Endometrial microvascular endothelial cells (primary cell): ENCODE data around the gene NUTM2F. TPM values are rescaled to one million over a fixed set of nuclear protein-coding genes. Genes with fewer than 3 reads are reported as not detected.
"Not testable (repeated sequence)": the region's sequence is repeated elsewhere in the genome, so short reads cannot be mapped to it uniquely, and the experiment has no call there.

ENCODE experiments used
- in situ Hi-C: cut with HindIII; loops from 2 replicates; pipeline ENCODE4 v1.10.0; 2017; ENCODE audit warnings: low sequenced_read_pairs, low pct_unique_long_range_greater_than_20kb; ENCODE audit errors: inconsistent ontology term
- total RNA-seq: library from RNA; depleted of rRNA; stranded (reverse); fragments of >200 nt; gene quantifications from one replicate; pipeline ENCODE4 v1.2.3, GENCODE V29; 2015; ENCODE audit errors: inconsistent ontology term

Gene NUTM2F
- total RNA-seq, 1 donor from 2014 or later, result not detected

GRCh38 chr9:94317949-94318657 is 10.3 kb downstream of the NUTM2F start:
- in situ Hi-C loops, result not testable (repeated sequence)

DNA sequence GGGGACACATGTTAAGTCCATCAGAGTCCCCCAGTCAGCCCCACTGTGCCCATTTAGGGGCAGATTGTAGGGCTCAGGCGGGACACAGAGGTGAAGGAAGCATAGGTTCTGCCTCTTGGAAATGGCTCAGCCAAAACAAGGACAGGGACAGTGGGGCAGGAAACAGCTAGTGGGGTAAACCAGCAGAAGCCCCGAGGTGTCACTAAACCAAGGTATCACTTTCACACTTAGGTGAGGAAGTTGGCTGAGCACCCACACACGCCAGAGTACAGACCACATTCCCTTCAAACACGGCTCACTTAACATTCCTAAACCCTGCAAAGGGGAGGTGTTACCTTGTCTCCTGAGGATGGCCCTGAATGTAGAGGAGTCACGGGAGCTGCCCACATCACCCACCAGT is 12.2 kb downstream of the NUTM2F start:
- in situ Hi-C loops, result not testable (repeated sequence)

DNA sequence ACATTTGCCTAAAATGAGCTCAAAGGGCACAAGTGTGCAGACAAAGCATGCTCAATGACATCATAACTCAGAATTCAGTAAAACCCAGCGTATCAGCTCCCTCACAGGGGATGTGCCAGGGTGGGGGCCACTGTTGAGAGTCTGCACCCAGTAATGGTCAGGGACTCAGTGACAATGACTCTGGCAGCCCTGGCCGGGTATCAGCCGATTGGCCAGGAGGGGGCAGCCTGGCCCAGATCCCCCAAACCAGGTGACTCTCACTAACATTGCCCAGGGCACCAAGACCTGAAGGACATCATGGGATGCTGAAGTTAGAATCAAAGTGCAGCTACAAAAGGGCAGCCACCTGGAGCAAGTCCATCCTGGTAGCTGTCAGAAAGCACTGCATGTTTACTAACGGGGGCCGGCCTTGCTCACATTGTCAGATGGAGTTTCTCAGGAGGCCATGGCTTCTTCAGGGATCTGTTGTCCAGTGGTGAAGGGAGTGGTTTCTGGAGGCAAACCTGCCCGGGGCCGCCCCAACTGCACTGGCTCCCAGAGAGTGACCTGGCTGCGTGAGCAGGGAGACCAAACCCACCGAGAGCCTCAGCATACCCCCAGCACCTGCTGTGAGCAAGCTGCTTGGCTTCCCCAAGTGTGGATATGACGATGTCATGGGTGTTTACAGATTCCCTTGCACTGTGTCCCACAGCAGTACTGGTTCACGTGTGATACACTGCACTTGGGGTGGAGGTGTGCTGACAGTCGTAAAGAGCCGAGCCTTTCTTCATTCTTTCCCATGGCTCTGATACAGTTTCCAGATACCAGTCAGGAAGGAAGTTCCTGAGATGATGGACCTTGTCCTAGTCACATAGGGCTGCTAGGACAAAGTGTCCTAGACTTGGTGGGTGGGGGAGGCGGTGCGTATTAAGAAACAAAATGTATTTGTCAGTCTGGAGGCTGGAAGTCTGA is 13.1 kb downstream of the NUTM2F start:
- in situ Hi-C loops, result not testable (repeated sequence)

DNA sequence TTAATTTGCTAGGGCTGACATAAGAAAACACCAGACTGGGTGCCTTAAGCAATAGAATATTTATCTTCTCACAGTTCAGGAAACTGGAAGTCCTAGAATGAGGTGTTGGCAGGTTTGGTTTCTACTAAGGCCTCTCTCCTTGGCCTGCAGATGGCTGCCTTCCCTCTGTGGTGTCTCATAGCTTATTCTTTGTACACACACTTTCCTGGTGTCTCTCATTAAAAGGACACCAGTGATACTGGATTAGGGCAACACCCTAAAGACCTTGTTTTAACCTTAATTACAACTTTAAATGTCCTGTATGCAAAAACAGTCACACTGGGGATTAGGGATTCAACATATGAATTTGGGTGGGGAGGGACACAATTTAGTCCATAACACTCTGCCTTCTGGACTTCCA is 25.1 kb downstream of the NUTM2F start:
- in situ Hi-C loops, result no loop called here

GRCh38 chr9:94302426-94302825 is 26.0 kb downstream of the NUTM2F start:
- in situ Hi-C loops, result no loop called here

DNA sequence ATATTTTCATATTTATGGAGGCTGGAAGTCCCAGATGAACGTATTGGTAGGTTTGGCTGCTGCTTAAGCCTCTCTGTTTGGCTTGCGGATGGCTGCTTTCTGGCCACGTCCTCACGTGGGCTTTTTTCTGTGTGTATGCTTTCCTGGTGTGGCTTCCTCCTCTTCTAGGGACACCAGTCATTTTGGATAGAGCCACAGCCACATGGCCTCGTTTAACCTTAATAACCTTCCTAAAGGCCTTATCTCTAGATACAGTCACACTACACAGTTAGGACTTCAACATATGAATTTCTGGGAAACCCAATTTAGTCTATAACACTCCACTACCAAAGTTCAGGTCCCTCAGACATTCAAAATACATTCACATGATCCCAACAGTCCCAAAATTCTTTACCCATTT is 26.9 kb downstream of the NUTM2F start:
- in situ Hi-C loops, result no loop called here

DNA sequence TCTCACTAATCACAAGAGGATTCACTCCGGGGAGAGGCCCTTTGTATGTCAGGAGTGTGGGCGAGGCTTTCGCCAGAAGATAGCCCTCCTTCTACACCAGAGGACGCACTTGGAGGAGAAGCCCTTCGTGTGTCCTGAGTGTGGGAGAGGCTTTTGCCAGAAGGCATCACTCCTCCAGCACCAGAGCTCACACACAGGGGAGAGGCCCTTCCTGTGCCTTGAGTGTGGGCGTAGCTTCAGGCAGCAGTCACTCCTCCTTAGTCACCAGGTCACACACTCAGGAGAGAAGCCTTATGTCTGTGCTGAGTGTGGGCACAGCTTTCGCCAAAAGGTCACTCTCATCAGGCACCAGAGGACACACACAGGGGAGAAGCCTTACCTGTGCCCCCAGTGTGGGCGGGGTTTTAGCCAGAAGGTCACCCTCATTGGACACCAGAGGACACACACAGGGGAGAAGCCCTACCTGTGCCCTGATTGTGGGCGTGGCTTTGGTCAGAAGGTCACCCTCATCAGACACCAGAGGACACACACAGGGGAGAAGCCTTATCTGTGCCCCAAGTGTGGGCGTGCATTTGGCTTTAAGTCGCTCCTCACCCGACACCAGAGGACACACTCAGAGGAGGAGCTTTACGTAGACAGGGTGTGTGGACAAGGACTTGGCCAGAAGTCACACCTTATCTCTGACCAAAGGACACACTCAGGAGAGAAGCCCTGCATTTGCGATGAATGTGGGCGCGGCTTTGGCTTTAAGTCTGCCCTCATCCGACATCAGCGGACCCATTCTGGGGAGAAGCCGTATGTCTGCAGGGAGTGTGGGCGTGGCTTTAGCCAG is 27.8 kb downstream of the NUTM2F start:
- in situ Hi-C loops, result no loop called here

DNA sequence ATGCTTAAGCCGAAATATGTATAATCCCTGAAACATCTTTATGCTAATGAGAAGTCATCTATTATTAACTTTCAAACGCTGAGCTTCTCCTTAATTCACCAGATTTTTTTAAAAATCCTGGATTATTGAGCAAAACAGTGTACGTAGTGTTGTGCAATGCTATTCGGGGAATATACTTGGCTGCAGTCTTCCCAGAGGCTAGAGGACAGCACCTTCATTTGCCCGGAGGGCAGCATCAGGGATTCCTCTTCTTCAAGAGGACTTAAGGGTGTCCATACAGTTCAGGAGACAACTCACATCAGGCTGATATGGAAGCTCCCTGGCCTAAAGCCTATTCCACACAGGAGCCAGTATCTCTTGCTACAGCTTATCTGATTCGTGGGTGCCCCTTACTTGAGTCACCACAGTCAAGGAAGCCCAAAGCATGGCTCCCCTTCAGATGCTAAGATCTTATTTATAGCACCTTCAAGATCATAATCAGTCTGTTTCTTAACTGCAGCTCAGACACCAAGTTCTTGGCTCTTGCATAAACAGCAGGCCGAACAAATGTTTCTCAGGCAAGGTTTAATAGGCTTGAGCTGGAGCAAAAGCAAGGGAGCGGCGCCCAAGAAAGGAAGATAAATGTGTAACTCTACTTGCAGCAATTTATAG is 29.4 kb downstream of the NUTM2F start:
- in situ Hi-C loops, result no loop called here

DNA sequence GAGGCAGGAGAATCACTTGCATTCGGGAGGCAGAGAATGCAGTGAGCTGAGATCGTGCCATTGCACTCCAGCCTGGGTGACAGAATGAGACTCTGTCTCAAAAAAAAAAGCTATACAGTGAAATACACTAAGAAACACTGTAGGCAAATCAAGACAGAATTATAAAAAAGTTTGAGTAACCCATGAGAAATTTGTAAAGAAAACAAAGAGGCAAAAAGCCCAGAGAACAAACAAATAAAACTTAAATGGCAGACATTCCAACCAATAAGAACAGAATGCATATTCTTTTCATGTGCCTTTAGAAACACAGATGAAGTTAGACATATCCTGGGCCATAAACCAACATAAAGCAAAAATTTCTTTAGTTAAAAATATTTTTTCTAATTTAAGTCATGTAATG is 38.8 kb downstream of the NUTM2F start:
- in situ Hi-C loops, result no loop called here

GRCh38 chr9:94287877-94288513 is 40.4 kb downstream of the NUTM2F start:
- in situ Hi-C loops, result no loop called here

DNA sequence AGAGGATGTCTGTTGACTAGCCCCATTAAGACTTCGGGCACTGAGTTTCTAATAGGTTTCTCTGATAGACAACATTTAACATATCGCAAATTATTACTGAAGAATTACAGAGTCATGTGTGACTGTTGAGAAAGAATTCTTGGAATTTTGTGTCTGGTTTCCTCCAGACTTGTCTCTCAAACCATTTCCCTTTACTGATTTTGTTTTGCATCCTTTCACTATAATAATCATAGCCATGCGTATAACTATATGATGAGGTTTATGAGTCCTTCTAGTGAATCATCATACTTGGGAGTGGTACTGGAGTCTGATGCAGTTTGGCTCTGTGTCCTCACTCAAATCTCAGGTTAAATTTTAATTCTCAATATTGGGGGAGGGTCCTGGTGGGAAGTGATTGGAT is 42.3 kb downstream of the NUTM2F start:
- in situ Hi-C loops, result no loop called here

DNA sequence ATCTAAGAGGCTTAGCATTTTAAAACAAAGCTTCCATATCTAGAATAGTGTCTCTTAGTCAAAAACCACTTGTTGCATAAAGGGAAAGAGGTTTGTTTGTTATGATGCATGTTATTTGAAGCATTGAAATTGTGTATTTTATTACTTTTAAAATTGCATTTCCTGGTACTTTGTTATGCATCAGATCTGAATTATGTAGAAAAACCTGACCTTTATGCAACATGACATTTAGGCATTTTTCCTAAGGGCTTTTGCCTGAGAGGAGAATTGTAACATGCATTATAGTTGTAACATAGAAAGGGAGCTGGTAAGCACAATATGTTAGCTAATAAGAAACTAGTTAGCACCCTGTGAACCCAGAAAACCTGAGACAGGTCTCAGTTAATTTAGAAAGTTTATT is 47.3 kb downstream of the NUTM2F start:
- in situ Hi-C loops, result no loop called here

GRCh38 chr9:94280409-94280989 is 47.9 kb downstream of the NUTM2F start:
- in situ Hi-C loops, result no loop called here

DNA sequence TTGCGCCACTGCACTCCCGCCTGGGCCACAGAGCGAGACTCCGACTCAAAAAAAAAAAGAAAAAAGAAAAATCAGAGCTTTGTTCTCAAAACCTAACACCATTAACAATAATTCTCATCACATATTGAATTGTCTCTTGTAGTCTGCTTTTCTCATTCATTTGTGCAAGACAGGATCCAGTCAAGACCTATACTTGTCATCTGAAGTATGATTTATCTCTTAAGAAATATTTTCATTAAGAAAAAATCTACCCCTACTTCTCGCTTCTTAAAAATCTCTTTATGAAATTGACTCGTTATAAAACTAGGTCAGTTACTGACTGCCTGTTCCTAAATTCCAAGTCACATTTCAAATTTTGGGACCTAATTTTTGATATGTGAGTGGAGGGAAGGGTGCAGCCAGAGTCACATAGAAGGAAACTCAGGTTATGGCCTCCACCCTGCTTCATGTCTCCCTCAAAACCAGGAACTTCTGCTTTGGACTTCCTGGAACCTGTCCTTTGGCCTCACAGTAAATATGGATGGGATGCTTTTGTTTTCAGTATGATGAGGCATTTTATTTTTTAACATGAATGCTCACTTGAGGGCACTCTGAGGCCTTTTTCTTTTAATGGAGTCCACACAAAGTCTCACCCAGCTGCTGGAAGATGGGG is 50.4 kb downstream of the NUTM2F start:
- in situ Hi-C loops, result no loop called here

- in situ Hi-C loops, result not testable (repeated sequence)
Measured at GRCh38 chr9:94277029-94277428, 51.4 kb downstream of the NUTM2F start.

- in situ Hi-C loops, result no loop called here
Measured at GRCh38 chr9:94270009-94270408, 58.4 kb downstream of the NUTM2F start.

DNA sequence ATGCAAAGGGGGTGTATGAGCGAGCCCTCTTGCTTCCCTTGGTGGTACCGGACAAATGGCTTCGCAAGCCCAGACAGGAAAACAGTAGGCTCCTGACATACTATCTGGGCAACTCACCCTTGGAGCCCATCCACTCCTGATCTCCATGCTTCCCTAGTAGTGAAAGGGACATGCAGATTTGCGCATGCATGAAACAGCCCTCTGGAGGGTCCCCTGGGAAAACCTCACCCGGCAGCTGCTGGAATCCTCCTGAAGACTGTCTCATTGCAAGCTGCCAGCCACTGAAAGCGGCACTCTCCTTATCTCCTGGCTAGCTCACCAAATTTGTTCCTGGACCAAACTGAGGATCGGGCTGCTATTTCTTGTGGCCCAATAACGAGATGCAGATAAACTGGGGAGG is 59.2 kb downstream of the NUTM2F start:
- in situ Hi-C loops, result no loop called here
